Mononuclear cell (primary cell): ENCODE results near the gene ZBTB34. TPM values are rescaled to one million over a fixed set of nuclear protein-coding genes. Genes with fewer than 3 reads are reported as not detected.

Experiments
- H3K27me3 ChIP-seq: 2 replicates; pipeline ENCODE4 v1.6.0; 2011; ENCODE audit warnings: low read length, control low read depth; ENCODE audit not compliant: insufficient read depth
- H3K4me1 ChIP-seq: 2 replicates; pipeline ENCODE4 v1.5.1; 2011; ENCODE audit warnings: mild to moderate bottlenecking, low read length, control low read depth; ENCODE audit not compliant: insufficient read depth
- H3K4me3 ChIP-seq: 2 replicates; pipeline ENCODE4 v1.5.1; 2011; ENCODE audit warnings: mild to moderate bottlenecking, low read length, moderate library complexity
- H3K9me3 ChIP-seq: 2 replicates; pipeline ENCODE4 v1.5.1; 2011; ENCODE audit warnings: low read depth, mild to moderate bottlenecking, control low read depth, low read length
- total RNA-seq: library from RNA; depleted of rRNA; stranded (reverse); fragments of >200 nt; gene quantifications from one replicate; pipeline ENCODE4 v1.2.3, GENCODE V29; 2012

Gene ZBTB34
- total RNA-seq, 1 donor: 10.9 TPM

DNA sequence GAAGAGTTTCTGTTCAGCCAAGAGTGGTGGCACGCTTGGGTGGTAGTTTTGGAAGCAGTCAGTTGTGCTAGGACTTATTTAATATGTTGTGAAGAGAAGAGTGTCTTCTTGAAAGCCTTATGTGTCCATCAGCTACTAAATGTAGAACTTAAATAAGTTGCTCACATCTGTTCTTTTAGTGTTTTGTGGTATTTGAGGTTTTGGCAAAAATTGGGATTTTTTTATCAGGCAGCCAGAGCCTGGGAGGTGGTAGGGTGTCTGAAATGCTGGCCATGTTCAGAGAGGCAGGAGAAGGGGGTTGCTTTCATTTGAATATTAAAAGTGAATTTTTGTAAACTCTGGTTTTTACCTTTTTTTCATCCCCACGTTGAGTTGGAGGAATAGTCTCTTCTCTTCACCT lies 24.2 kb upstream of the ZBTB34 start:
- Histone ChIP-seq H3K27me3 (no peaks in the 10 kb centered on the region), H3K4me3 (no peak overlapping the region), H3K4me1 (no peaks in the 10 kb centered on the region), H3K9me3 (no peaks in the 10 kb centered on the region)

GRCh38 chr9:126838055-126838811 lies 22.2 kb upstream of the ZBTB34 start:
- Histone ChIP-seq H3K27me3 (no peaks in the 10 kb centered on the region), H3K9me3 (no peaks in the 10 kb centered on the region), H3K4me3 (no peak overlapping the region), H3K4me1 (no peaks in the 10 kb centered on the region)

DNA sequence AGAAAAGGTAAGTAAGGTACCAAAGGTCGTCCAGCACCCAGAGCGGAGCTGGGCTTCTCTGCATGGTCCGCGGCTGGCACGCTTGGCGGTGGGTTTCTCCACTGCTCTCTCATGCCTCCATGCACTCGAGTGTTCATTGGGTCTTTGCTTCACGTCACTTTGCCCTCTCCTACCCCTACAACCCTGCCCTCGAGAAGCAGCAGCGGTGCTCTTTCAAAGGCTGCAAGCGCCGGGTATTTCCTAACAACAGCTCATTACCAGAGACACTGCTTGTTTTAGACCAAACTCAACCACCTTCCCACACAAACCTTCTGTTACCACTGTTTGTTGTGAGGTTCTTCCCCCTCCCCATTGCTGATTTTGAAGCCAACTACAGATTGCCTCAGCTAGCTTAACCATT lies 21.5 kb upstream of the ZBTB34 start:
- Histone ChIP-seq H3K27me3 (no peaks in the 10 kb centered on the region), H3K4me1 (no peaks in the 10 kb centered on the region), H3K4me3 (no peak overlapping the region), H3K9me3 (no peaks in the 10 kb centered on the region)

DNA sequence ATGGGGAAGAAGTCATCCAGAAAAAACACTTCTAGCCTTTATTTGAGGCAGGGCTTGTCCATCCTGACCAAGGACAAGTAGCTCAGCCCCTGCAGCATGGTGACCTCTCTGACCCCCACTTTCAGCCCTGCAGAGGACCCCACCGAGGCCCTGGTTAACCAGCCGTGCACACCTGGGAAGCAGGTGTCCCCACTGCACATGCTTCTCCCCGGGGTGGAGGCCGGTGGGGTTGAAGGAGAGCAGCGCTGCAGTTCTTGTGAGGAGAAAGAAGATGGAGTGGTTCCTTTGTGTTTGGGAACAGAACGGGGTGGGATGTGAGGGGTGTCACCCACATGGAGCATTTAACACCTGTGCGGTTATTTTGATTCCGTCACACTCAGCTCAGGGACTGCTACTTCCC lies 21.1 kb upstream of the ZBTB34 start:
- no peaks in the 10 kb centered on the region for H3K4me1 ChIP-seq
- H3K4me3 ChIP-seq: no peak overlapping the region
- H3K9me3 ChIP-seq: no peaks in the 10 kb centered on the region
- H3K27me3 ChIP-seq: no peaks in the 10 kb centered on the region

GRCh38 chr9:126842220-126842842 lies 18.1 kb upstream of the ZBTB34 start:
- no peaks in the 10 kb centered on the region for H3K9me3 ChIP-seq
- no peaks in the 10 kb centered on the region for H3K27me3 ChIP-seq
- no peak overlapping the region for H3K4me3 ChIP-seq
- no peaks in the 10 kb centered on the region for H3K4me1 ChIP-seq

- H3K9me3 ChIP-seq: no peaks in the 10 kb centered on the region
- no peaks in the 10 kb centered on the region for H3K27me3 ChIP-seq
- H3K4me1 ChIP-seq: no peaks in the 10 kb centered on the region
- no peak overlapping the region for H3K4me3 ChIP-seq
These were observed 17.3 kb upstream of the ZBTB34 start for GRCh38 chr9:126842977-126843799.

DNA sequence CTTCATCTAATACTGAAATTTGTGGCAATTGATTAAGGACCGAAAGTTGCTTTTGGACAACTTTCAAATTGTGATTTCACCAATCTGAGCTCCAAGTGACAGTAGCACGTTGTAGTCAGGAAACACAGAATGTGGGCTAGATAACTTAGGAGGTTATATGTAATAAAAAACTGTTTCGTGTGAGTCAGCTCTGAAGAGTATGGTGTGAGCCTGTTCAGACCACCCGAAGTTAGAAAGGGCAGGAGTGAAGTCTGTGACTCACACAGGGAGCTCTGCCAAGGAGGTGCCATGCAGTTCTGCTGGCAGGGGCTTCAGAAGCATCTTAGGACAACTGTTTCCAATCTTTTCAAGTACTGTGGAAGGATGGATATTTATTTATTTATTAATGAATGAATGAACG lies 16.4 kb upstream of the ZBTB34 start:
- Histone ChIP-seq H3K4me1 (no peaks in the 10 kb centered on the region), H3K27me3 (no peaks in the 10 kb centered on the region), H3K9me3 (no peaks in the 10 kb centered on the region), H3K4me3 (no peak overlapping the region)

- no peaks in the 10 kb centered on the region for H3K27me3 ChIP-seq
These were observed 13.4 kb upstream of the ZBTB34 start for GRCh38 chr9:126847051-126847450.

GRCh38 chr9:126849591-126850225 lies 10.7 kb upstream of the ZBTB34 start:
- Histone ChIP-seq H3K4me3 (no peak overlapping the region), H3K4me1 (no peaks in the 10 kb centered on the region), H3K27me3 (no peaks in the 10 kb centered on the region), H3K9me3 (no peaks in the 10 kb centered on the region)

More at GRCh38 chr9:126847051-126847450, 13.4 kb upstream of the ZBTB34 start:
- no peaks in the 10 kb centered on the region for H3K9me3 ChIP-seq
- no peaks in the 10 kb centered on the region for H3K4me1 ChIP-seq
- no peak overlapping the region for H3K4me3 ChIP-seq

DNA sequence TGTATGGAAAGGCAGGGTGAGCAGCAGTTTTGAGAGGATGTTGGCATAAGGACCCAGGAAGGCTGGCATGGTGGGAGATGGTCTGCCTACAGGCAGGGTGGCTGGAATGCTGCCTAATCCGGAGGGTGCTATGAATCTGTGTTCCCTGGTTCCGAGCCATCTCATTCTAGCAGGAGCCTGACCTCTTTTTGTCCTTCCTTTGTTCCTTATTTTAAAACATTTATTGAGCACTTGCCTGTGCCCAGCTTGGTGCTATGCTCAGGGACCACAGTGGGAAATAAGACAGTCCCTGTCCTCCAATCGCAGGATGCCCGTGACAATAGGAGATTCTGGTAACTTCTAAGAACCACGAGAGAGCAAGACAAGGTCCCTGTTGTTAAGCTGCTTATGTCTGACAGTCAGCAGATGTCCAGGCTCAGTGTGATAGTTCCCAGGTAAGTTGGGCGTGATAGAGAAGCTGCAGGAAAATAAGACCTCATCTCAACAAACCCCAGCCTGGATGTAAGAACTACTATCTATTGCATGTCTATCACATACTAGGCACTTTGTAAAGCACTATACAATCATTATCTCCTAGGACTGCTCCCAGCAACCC lies 9.1 kb upstream of the ZBTB34 start:
- H3K4me3 ChIP-seq: no peak overlapping the region
- no peaks in the 10 kb centered on the region for H3K9me3 ChIP-seq
- H3K27me3 ChIP-seq: no peaks in the 10 kb centered on the region
- H3K4me1 ChIP-seq: no peaks in the 10 kb centered on the region

DNA sequence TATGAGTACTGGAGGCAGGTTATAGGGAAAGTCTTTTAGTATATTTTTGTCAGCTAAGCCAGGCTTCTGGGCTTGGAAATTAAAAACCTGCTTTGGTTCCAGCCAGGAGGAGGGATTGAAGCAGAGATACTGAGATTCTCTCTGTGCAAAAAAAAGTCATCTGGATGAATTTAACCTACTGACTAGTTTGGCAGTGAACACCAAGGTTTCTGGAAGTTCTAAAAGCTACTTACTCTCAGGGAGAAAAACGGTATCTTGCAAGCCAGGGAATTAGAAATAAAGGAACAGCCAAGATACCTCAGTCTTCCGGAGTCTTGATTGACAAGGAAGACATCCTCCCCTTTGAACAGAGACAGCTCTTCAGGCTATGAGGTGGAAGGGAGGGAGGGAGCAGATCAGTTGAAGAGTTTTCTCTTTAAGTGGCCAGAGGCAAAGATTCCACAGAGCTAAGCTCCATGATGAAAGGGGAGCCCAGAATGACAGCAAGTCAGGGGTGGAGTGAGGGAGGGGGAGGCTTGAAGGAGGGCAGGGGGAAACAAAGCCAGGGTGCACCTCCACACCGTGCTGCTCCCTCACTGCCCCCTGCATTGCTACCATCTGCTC lies 8.3 kb upstream of the ZBTB34 start:
- Histone ChIP-seq H3K27me3 (no peaks in the 10 kb centered on the region), H3K9me3 (no peaks in the 10 kb centered on the region), H3K4me1 (no peaks in the 10 kb centered on the region), H3K4me3 (no peak overlapping the region)

DNA sequence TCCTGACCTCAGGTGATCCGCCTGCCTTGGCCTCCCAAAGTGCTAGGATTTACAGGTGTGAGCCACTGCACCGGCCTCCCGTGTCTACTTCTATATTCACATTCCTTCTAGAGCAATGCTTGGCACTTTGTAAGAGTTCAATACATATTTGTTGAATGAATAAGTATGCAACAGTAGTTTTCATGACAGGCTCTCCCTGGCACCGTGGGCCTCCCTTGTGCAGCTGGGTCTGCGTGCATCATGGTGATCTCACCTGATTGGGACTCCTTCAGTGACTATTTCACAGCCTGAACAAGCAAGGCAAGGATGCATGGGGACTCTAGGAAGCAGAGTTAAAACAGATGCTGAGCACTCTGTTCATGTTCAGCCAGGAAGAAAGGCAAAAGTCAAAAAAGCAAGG lies 6.8 kb upstream of the ZBTB34 start:
- Histone ChIP-seq H3K4me3 (no peak overlapping the region), H3K4me1 (no peaks in the 10 kb centered on the region), H3K27me3 (no peaks in the 10 kb centered on the region), H3K9me3 (no peaks in the 10 kb centered on the region)

- peaks cover 5% of the 10 kb centered on the region for H3K4me1 ChIP-seq
- H3K27me3 ChIP-seq: no peaks in the 10 kb centered on the region
- no peaks in the 10 kb centered on the region for H3K9me3 ChIP-seq
- H3K4me3 ChIP-seq: no peak overlapping the region
These were observed 5.7 kb upstream of the ZBTB34 start for GRCh38 chr9:126854734-126855133.

GRCh38 chr9:126856326-126856877 lies 4.0 kb upstream of the ZBTB34 start:
- no peaks in the 10 kb centered on the region for H3K9me3 ChIP-seq
- peaks cover 13% of the 10 kb centered on the region for H3K4me1 ChIP-seq
- H3K4me3 ChIP-seq: no peak overlapping the region
- H3K27me3 ChIP-seq: no peaks in the 10 kb centered on the region
